GM12873 (cell line): ENCODE data around the gene GULP1.

ENCODE experiments used
- CTCF ChIP-seq: IDR thresholded peaks from 2 replicates; pipeline ENCODE4 v1.5.1; 2012; ENCODE audit warnings: low read depth, mild to moderate bottlenecking, moderate library complexity, low read length, control low read depth; ENCODE audit not compliant: insufficient read depth; ENCODE audit errors: missing control alignments

GULP1 gene

GRCh38 chr2:188327518-188328213 is 36.0 kb downstream of the GULP1 start:
- TF ChIP-seq CTCF, result no peak

GRCh38 chr2:188328419-188328818 is 36.7 kb downstream of the GULP1 start:
- TF ChIP-seq CTCF, result no peak

- TF ChIP-seq CTCF, result no peak
Measured at GRCh38 chr2:188330316-188331053, 38.8 kb downstream of the GULP1 start.

- no peak for TF ChIP-seq CTCF
Measured at GRCh38 chr2:188332619-188333018, 40.9 kb downstream of the GULP1 start.

- no peak for TF ChIP-seq CTCF
Measured at GRCh38 chr2:188333751-188334524, 42.3 kb downstream of the GULP1 start.

- no peak for TF ChIP-seq CTCF
Measured at GRCh38 chr2:188338463-188338862, 46.8 kb downstream of the GULP1 start.

- TF ChIP-seq CTCF, result no peak
Measured at GRCh38 chr2:188340257-188340656, 48.6 kb downstream of the GULP1 start.
